ENCODE results near the gene IBTK.

- TF ChIP-seq POLR2A (IDR thresholded peaks at IDR 0.05) (no peak), CTCF (IDR thresholded peaks at IDR 0.05) (no peak), EP300 (IDR thresholded peaks at IDR 0.05) (no peak)
These were observed 63.8 kb downstream of the IBTK start for GRCh38 chr6:82183642-82184282.
